Skeletal muscle tissue (tissue), 4 donors: ENCODE results near the gene NKX1-2. TPM values are rescaled to one million over a fixed set of nuclear protein-coding genes. Genes with fewer than 3 reads are reported as not detected.

ENCODE experiments used
- H3K27ac ChIP-seq: one replicate; pipeline ENCODE4 v1.7.0; 2013; ENCODE audit warnings: mild to moderate bottlenecking, low read depth, low read length, inconsistent platforms
- H3K27me3 ChIP-seq, 3 donors: one replicate each; pipeline ENCODE4 v1.7.0; 2013; ENCODE audit warnings: low read length in 3 of 3; ENCODE audit not compliant: control insufficient read depth in 3 of 3, insufficient read depth in 3 of 3
- H3K36me3 ChIP-seq, 3 donors: one replicate each; pipeline ENCODE4 v1.7.0; 2013; ENCODE audit warnings: low read length in 3 of 3; ENCODE audit not compliant: control insufficient read depth in 3 of 3, insufficient read depth in 3 of 3
- H3K4me1 ChIP-seq, 3 donors: one replicate each; pipeline ENCODE4 v1.7.0; 2013; ENCODE audit warnings: low read length in 3 of 3, mild to moderate bottlenecking in 3 of 3; ENCODE audit not compliant: control insufficient read depth in 3 of 3, insufficient read depth in 3 of 3
- H3K4me3 ChIP-seq, 3 donors: one replicate each; pipeline ENCODE4 v1.7.0; 2013; ENCODE audit warnings: low read length in 3 of 3
- H3K9ac ChIP-seq, 3 donors: one replicate each; pipeline ENCODE4 v1.7.0; 2013; ENCODE audit warnings: low read length in 3 of 3, mild to moderate bottlenecking in 3 of 3, moderate library complexity in 2 of 3, low read depth in 1 of 3
- H3K9me3 ChIP-seq, 3 donors: one replicate each; pipeline ENCODE4 v1.7.0; 2013; ENCODE audit warnings: low read length in 3 of 3; ENCODE audit not compliant: control insufficient read depth in 3 of 3
- total RNA-seq: library from RNA; depleted of rRNA; stranded (reverse); fragments of >200 nt; gene quantifications from one replicate; pipeline ENCODE4 v1.2.3, GENCODE V29; 2014
- donor health status: Osteomylitis.

NKX1-2 gene
- total RNA-seq, 1 donor from 2014 or later, result not detected

GRCh38 chr10:124477614-124478363 lies 28.0 kb upstream of the NKX1-2 start:
- Histone ChIP-seq H3K36me3 (no peaks in the 10 kb centered on the region), H3K4me1 (no peaks in the 10 kb centered on the region), H3K27me3 (no peaks in the 10 kb centered on the region), H3K4me3 (no peak overlapping the region), H3K27ac (no peak overlapping the region), H3K9me3 (no peaks in the 10 kb centered on the region), H3K9ac (no peak overlapping the region)

- no peaks in the 10 kb centered on the region for H3K9me3 ChIP-seq
- no peaks in the 10 kb centered on the region for H3K27me3 ChIP-seq
- H3K36me3 ChIP-seq, result no peaks in the 10 kb centered on the region
- no peak overlapping the region for H3K27ac ChIP-seq
- no peaks in the 10 kb centered on the region for H3K4me1 ChIP-seq
- H3K4me3 ChIP-seq, result no peak overlapping the region
- no peak overlapping the region for H3K9ac ChIP-seq
These were observed 26.3 kb upstream of the NKX1-2 start for GRCh38 chr10:124476043-124476725.

GRCh38 chr10:124474514-124475070 lies 24.8 kb upstream of the NKX1-2 start:
- H3K27me3 ChIP-seq, result no peaks in the 10 kb centered on the region
- no peaks in the 10 kb centered on the region for H3K9me3 ChIP-seq
- no peak overlapping the region for H3K4me3 ChIP-seq
- H3K27ac ChIP-seq, result no peak overlapping the region
- no peaks in the 10 kb centered on the region for H3K36me3 ChIP-seq
- H3K9ac ChIP-seq, result no peak overlapping the region
- no peaks in the 10 kb centered on the region for H3K4me1 ChIP-seq

GRCh38 chr10:124473070-124473469 lies 23.2 kb upstream of the NKX1-2 start:
- H3K36me3 ChIP-seq, result no peaks in the 10 kb centered on the region
- no peak overlapping the region for H3K4me3 ChIP-seq
- H3K9me3 ChIP-seq, result no peaks in the 10 kb centered on the region
- no peak overlapping the region for H3K9ac ChIP-seq
- H3K4me1 ChIP-seq, result no peaks in the 10 kb centered on the region
- H3K27me3 ChIP-seq, result no peaks in the 10 kb centered on the region
- no peak overlapping the region for H3K27ac ChIP-seq

- no peaks in the 10 kb centered on the region for H3K36me3 ChIP-seq
- no peak overlapping the region for H3K4me3 ChIP-seq
- H3K4me1 ChIP-seq, result no peaks in the 10 kb centered on the region
- no peak overlapping the region for H3K9ac ChIP-seq
- H3K27me3 ChIP-seq, result no peaks in the 10 kb centered on the region
- no peaks in the 10 kb centered on the region for H3K9me3 ChIP-seq
- no peak overlapping the region for H3K27ac ChIP-seq
These were observed 22.2 kb upstream of the NKX1-2 start for GRCh38 chr10:124472071-124472470.

GRCh38 chr10:124470544-124471434 lies 21.0 kb upstream of the NKX1-2 start:
- H3K9ac ChIP-seq, result no peak overlapping the region
- H3K36me3 ChIP-seq, result no peaks in the 10 kb centered on the region
- no peaks in the 10 kb centered on the region for H3K9me3 ChIP-seq
- H3K4me3 ChIP-seq, result no peak overlapping the region
- H3K27me3 ChIP-seq, result no peaks in the 10 kb centered on the region
- no peak overlapping the region for H3K27ac ChIP-seq
- H3K4me1 ChIP-seq, result no peaks in the 10 kb centered on the region

GRCh38 chr10:124469956-124470484 lies 20.2 kb upstream of the NKX1-2 start:
- H3K4me1 ChIP-seq, result no peaks in the 10 kb centered on the region
- no peaks in the 10 kb centered on the region for H3K36me3 ChIP-seq
- no peaks in the 10 kb centered on the region for H3K27me3 ChIP-seq
- no peak overlapping the region for H3K9ac ChIP-seq
- H3K9me3 ChIP-seq, result no peaks in the 10 kb centered on the region
- no peak overlapping the region for H3K4me3 ChIP-seq
- H3K27ac ChIP-seq, result no peak overlapping the region

- Histone ChIP-seq H3K27ac (no peak overlapping the region), H3K9ac (no peak overlapping the region), H3K4me1 (no peaks in the 10 kb centered on the region), H3K4me3 (no peak overlapping the region), H3K36me3 (no peaks in the 10 kb centered on the region), H3K27me3 (no peaks in the 10 kb centered on the region), H3K9me3 (no peaks in the 10 kb centered on the region)
These were observed 18.8 kb upstream of the NKX1-2 start for GRCh38 chr10:124468624-124469023.

- Histone ChIP-seq H3K36me3 (no peaks in the 10 kb centered on the region), H3K27me3 (no peaks in the 10 kb centered on the region), H3K9ac (no peak overlapping the region), H3K4me1 (peaks cover 0 to 2% (median 0%) of the 10 kb centered on the region in 3 donors), H3K4me3 (no peak overlapping the region), H3K9me3 (no peaks in the 10 kb centered on the region), H3K27ac (no peak overlapping the region)
These were observed 17.3 kb upstream of the NKX1-2 start for GRCh38 chr10:124467165-124467564.
